SK-N-SH (cell line): ENCODE data around the gene CHST9. TPM values are rescaled to one million over a fixed set of nuclear protein-coding genes. Genes with fewer than 3 reads are reported as not detected.

Source experiments
- CTCF ChIA-PET: fragments of 300-600, 350-600 bp; formaldehyde crosslinking; extraction: SDS; loops from one replicate; lab custom pipeline; 2021; lab: Yijun Ruan, JAX
- POLR2A ChIA-PET: fragments of 350-600 bp; sonication (Branson Sonifier 250); formaldehyde crosslinking; extraction: SDS; loops from one replicate; lab custom pipeline; 2020; ENCODE audit warnings: antibody characterized with exemption, inconsistent platforms; lab: Yijun Ruan, JAX
- DNase-seq: peaks from one replicate; pipeline ENCODE4 v3.0.0; 2012
- H2AFZ ChIP-seq: fragments of 200-600 bp; sonication (generic); 2 replicates; pipeline ENCODE4 v1.8.1; 2016; ENCODE audit warnings: antibody characterized with exemption, mild to moderate bottlenecking, low read depth
- H3F3A ChIP-seq: fragments of 200-600 bp; sonication (generic); replicated peaks from 2 replicates; pipeline ENCODE3; 2016; ENCODE audit warnings: antibody characterized with exemption, mild to moderate bottlenecking; ENCODE audit not compliant: insufficient read depth
- H3K27ac ChIP-seq, 2 experiments: fragments of 200-500 bp in 1 of 2; fragments of 200-600 bp in 1 of 2; sonication (Bioruptor generic) in 1 of 2; sonication (generic), shearing (Covaris generic) in 1 of 2; 2 replicates each; pipeline versions ENCODE4 v1.5.1 to v1.6.1; 2014 to 2016; ENCODE audit warnings: low read depth in 2 of 2, inconsistent platforms in 1 of 2, low read length in 1 of 2, mild to moderate bottlenecking in 1 of 2, mixed read lengths in 1 of 2
- H3K27me3 ChIP-seq: fragments of 200-600 bp; sonication (generic), shearing (Covaris generic); 2 replicates; pipeline ENCODE4 v1.6.1; 2016; ENCODE audit warnings: mixed run types; ENCODE audit not compliant: insufficient read depth
- H3K36me3 ChIP-seq, 2 experiments: fragments of 200-500 bp in 1 of 2; fragments of 200-600 bp in 1 of 2; sonication (Bioruptor generic) in 1 of 2; sonication (generic) in 1 of 2; replicated peaks in 1 of 2; 2 replicates each; pipeline versions ENCODE3 to v1.5.1; 2014 to 2016; ENCODE audit warnings: low read length in 1 of 2, mild to moderate bottlenecking in 1 of 2; ENCODE audit not compliant: insufficient read depth in 2 of 2, control insufficient read depth in 1 of 2
- H3K4me1 ChIP-seq, 2 experiments: fragments of 200-500 bp in 1 of 2; fragments of 200-600 bp in 1 of 2; sonication (Bioruptor generic) in 1 of 2; sonication (generic), shearing (Covaris generic) in 1 of 2; 2 replicates each; pipeline versions ENCODE4 v1.5.1 to v1.6.1; 2014 to 2016; ENCODE audit warnings: low read depth in 1 of 2, low read length in 1 of 2, mixed run types in 1 of 2; ENCODE audit not compliant: insufficient read depth in 2 of 2, control insufficient read depth in 1 of 2
- H3K4me2 ChIP-seq: fragments of 200-600 bp; sonication (generic), shearing (Covaris generic); 2 replicates; pipeline ENCODE4 v1.6.1; 2017; ENCODE audit warnings: mixed run types
- H3K4me3 ChIP-seq, 2 experiments: fragments of 200-500 bp in 1 of 2; fragments of 200-600 bp in 1 of 2; sonication (Bioruptor generic) in 1 of 2; sonication (generic), shearing (Covaris generic) in 1 of 2; 2 replicates each; pipeline versions ENCODE4 v1.5.1 to v1.8.1; 2014 to 2016; ENCODE audit warnings: low read depth in 2 of 2, inconsistent platforms in 1 of 2, low read length in 1 of 2, mild to moderate bottlenecking in 1 of 2, mixed read lengths in 1 of 2, moderate library complexity in 1 of 2
- H3K79me2 ChIP-seq: fragments of 200-600 bp; sonication (generic); 2 replicates; pipeline ENCODE4 v1.8.1; 2017; ENCODE audit warnings: mild to moderate bottlenecking; ENCODE audit not compliant: insufficient read depth
- H3K9ac ChIP-seq: fragments of 200-600 bp; sonication (generic); 2 replicates; pipeline ENCODE4 v1.6.1; 2017; ENCODE audit warnings: mixed run types
- H3K9me2 ChIP-seq: fragments of 200-600 bp; sonication (generic); 2 replicates; pipeline ENCODE4 v1.6.1; 2017; ENCODE audit warnings: mixed run types
- H3K9me3 ChIP-seq: fragments of 200-600 bp; sonication (generic); 2 replicates; pipeline ENCODE4 v1.6.1; 2017; ENCODE audit warnings: mixed run types, mild to moderate bottlenecking, moderate library complexity
- H4K20me1 ChIP-seq: fragments of 200-600 bp; sonication (generic); 2 replicates; pipeline ENCODE4 v1.6.1; 2017; ENCODE audit warnings: mild to moderate bottlenecking, mixed run types; ENCODE audit not compliant: insufficient read depth
- EP300 ChIP-seq, 2 experiments: IDR thresholded peaks; 2 replicates each; pipeline versions ENCODE4 v1.4.0 to v1.6.1; 2012; ENCODE audit warnings: borderline replicate concordance in 1 of 2, low read depth in 1 of 2, low read length in 1 of 2
- FOSL2 ChIP-seq: IDR thresholded peaks from 2 replicates; pipeline ENCODE4 v1.4.0; 2012; ENCODE audit warnings: low read depth, mild to moderate bottlenecking, moderate library complexity, borderline replicate concordance
- FOXJ3 ChIP-seq: sonication (generic); formaldehyde crosslinking; IDR thresholded peaks from 2 replicates; pipeline ENCODE4 v1.5.1; 2020; ENCODE audit warnings: mild to moderate bottlenecking, missing genetic modification reagents
- GABPA ChIP-seq: IDR thresholded peaks from 2 replicates; pipeline ENCODE4 v1.4.0; 2012; ENCODE audit warnings: low read depth, mild to moderate bottlenecking
- NFIC ChIP-seq: IDR thresholded peaks from 2 replicates; pipeline ENCODE4 v1.4.0; 2012; ENCODE audit warnings: borderline replicate concordance
- POLR2AphosphoS5 ChIP-seq: IDR thresholded peaks from 2 replicates; pipeline ENCODE4 v1.6.1; 2012; ENCODE audit warnings: low read depth, low read length
- RFX5 ChIP-seq: IDR thresholded peaks from 2 replicates; pipeline ENCODE4 v1.6.1; 2012; ENCODE audit warnings: mild to moderate bottlenecking, improper control_type of control experiment, low read length
- TAF1 ChIP-seq: IDR thresholded peaks from 2 replicates; pipeline ENCODE4 v1.6.1; 2012; ENCODE audit warnings: low read depth, mild to moderate bottlenecking, low read length, moderate library complexity, borderline replicate concordance
- TEAD4 ChIP-seq: IDR thresholded peaks from 2 replicates; pipeline ENCODE4 v1.4.0; 2012; ENCODE audit warnings: mild to moderate bottlenecking, borderline replicate concordance; ENCODE audit not compliant: insufficient read depth
- YY1 ChIP-seq: IDR thresholded peaks from 2 replicates; pipeline ENCODE4 v1.4.0; 2012; ENCODE audit warnings: low read depth, mild to moderate bottlenecking
- WGBS: methylation state at CpG from one replicate; pipeline ENCODE4 v1.1.6; 2017; ENCODE audit warnings: low lambda C conversion rate; 5-methylcytosine and 5-hydroxymethylcytosine counted together
- polyA plus RNA-seq, 3 experiments: library from polyadenylated mRNA; depleted of rRNA; stranded (reverse); fragments of >200 nt; gene quantifications; 2 replicates each; pipeline ENCODE4 v1.2.3, GENCODE V29; 2012
- TF ChIP-seq, protein P1 (sequence below): IDR thresholded peaks from 2 replicates; pipeline ENCODE4 v1.4.0; 2012; ENCODE audit warnings: low read depth
- TF ChIP-seq, protein P2 (sequence below): fragments of 200-600 bp; sonication (generic); IDR thresholded peaks from 2 replicates; pipeline ENCODE4 v1.6.1; 2017; ENCODE audit warnings: antibody characterized with exemption, mild to moderate bottlenecking, moderate library complexity
- TF ChIP-seq, protein P3 (sequence below): IDR thresholded peaks from 2 replicates; pipeline ENCODE4 v1.4.0; 2012; ENCODE audit warnings: low read depth, borderline replicate concordance
- TF ChIP-seq, protein P4 (sequence below): IDR thresholded peaks from 2 replicates; pipeline ENCODE4; 2012

Gene CHST9
- polyA plus RNA-seq, 1 of the 3 experiments (the other 2 are of a cell fraction): not detected

DNA sequence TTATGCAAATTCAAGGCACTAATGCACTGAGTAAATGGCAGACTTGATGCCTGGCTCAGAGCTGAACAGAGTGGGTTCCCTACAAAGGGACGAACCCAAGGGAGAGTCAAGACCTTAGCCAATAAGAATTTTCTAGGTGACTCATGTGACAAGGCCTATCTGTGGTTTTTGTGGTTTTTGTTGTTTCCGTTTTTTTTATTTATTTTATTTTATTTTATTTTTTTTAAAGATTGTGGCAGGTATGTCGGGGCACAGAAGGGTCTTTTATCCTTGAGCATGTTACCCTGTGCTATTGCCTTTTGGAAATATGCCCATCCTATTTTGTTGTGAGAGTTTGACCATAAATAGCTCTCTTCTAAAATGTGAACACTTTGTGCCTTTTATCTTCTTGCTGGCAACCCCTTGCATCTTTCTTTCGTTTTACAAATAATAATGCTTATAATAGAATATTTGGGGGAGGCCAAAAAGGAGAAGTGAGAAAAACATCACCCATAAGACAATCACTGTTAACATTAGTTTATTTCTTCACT is 206.2 kb downstream of the CHST9 start:
- no peaks in the 10 kb centered on the region for H3K9me2 ChIP-seq
- H2AFZ ChIP-seq: no peak overlapping the region
- H3K27ac ChIP-seq: no peak overlapping the region
- H3K27me3 ChIP-seq: no peaks in the 10 kb centered on the region
- no peaks in the 10 kb centered on the region for H4K20me1 ChIP-seq
- H3K9ac ChIP-seq: no peak overlapping the region
- H3K9me3 ChIP-seq: no peaks in the 10 kb centered on the region
- CTCF ChIA-PET: no interaction called here
- peaks cover 0 to 9% of the 10 kb centered on the region in 2 experiments; a peak in 2 of 4 replicates for H3K4me1 ChIP-seq
- no peak overlapping the region for H3K4me2 ChIP-seq
- no peaks in the 10 kb centered on the region for H3K36me3 ChIP-seq
- TF ChIP-seq NFIC: no peak
- no peak for TF ChIP-seq TAF1
- no peak for TF ChIP-seq FOXJ3 (CRISPR knock-in tag)
- TF ChIP-seq, all 33 proteins: peak for 0
- no peaks in the 10 kb centered on the region for H3F3A ChIP-seq
- POLR2A ChIA-PET: no interaction called here
- no peak for DNase-seq
- no peaks in the 10 kb centered on the region for H3K79me2 ChIP-seq
- H3K4me3 ChIP-seq: no peak overlapping the region
- 25% methylated on average over 4 of the region's 4 CpGs for WGBS

DNA sequence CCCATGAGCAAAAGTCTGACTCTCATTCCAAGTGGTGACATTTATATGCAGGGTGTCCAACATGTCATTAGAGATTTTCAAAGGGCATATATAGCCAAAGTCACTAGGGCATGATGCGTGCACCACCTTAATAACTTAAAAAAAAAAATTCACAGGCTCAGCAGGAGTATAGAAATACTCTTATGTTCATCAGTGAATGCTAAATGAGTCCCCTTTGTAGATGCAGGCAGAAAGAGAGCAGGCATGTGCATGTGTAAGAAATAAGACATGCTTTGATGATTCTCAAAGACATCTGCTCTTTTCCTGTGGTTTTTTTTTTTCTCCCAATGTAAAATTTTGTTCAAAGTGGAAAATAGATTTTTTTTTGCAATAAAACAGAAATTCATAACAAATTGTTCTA is 207.3 kb downstream of the CHST9 start:
- no peak for DNase-seq
- H3K9ac ChIP-seq: no peak overlapping the region
- POLR2A ChIA-PET: no interaction called here
- no peak overlapping the region for H2AFZ ChIP-seq
- no peaks in the 10 kb centered on the region for H3F3A ChIP-seq
- H3K9me2 ChIP-seq: no peaks in the 10 kb centered on the region
- no peak overlapping the region for H3K4me2 ChIP-seq
- H3K27ac ChIP-seq: no peak overlapping the region
- 59% methylated on average over 1 of the region's 1 CpG for WGBS
- H3K4me3 ChIP-seq: no peak overlapping the region
- H3K9me3 ChIP-seq: no peaks in the 10 kb centered on the region
- H3K79me2 ChIP-seq: no peaks in the 10 kb centered on the region
- peaks cover 0 to 9% of the 10 kb centered on the region in 2 experiments; a peak in 2 of 4 replicates for H3K4me1 ChIP-seq
- H4K20me1 ChIP-seq: no peaks in the 10 kb centered on the region
- no peak for TF ChIP-seq TEAD4
- TF ChIP-seq, protein P1, sequence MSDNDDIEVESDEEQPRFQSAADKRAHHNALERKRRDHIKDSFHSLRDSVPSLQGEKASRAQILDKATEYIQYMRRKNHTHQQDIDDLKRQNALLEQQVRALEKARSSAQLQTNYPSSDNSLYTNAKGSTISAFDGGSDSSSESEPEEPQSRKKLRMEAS: no peak
- TF ChIP-seq TAF1: no peak
- TF ChIP-seq YY1: no peak
- TF ChIP-seq EP300 (IDR thresholded peaks at IDR 0.05; ENCODE audit: borderline replicate concordance in 1 of 2, low read depth in 1 of 2, low read length in 1 of 2): no peak
- TF ChIP-seq RFX5: no peak
- no peak for TF ChIP-seq FOSL2
- TF ChIP-seq GABPA: no peak
- TF ChIP-seq, protein P2, sequence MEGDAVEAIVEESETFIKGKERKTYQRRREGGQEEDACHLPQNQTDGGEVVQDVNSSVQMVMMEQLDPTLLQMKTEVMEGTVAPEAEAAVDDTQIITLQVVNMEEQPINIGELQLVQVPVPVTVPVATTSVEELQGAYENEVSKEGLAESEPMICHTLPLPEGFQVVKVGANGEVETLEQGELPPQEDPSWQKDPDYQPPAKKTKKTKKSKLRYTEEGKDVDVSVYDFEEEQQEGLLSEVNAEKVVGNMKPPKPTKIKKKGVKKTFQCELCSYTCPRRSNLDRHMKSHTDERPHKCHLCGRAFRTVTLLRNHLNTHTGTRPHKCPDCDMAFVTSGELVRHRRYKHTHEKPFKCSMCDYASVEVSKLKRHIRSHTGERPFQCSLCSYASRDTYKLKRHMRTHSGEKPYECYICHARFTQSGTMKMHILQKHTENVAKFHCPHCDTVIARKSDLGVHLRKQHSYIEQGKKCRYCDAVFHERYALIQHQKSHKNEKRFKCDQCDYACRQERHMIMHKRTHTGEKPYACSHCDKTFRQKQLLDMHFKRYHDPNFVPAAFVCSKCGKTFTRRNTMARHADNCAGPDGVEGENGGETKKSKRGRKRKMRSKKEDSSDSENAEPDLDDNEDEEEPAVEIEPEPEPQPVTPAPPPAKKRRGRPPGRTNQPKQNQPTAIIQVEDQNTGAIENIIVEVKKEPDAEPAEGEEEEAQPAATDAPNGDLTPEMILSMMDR: no peak
- no peak for TF ChIP-seq POLR2AphosphoS5
- TF ChIP-seq, protein P3, sequence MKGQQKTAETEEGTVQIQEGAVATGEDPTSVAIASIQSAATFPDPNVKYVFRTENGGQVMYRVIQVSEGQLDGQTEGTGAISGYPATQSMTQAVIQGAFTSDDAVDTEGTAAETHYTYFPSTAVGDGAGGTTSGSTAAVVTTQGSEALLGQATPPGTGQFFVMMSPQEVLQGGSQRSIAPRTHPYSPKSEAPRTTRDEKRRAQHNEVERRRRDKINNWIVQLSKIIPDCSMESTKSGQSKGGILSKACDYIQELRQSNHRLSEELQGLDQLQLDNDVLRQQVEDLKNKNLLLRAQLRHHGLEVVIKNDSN: no peak
- TF ChIP-seq, protein P4, sequence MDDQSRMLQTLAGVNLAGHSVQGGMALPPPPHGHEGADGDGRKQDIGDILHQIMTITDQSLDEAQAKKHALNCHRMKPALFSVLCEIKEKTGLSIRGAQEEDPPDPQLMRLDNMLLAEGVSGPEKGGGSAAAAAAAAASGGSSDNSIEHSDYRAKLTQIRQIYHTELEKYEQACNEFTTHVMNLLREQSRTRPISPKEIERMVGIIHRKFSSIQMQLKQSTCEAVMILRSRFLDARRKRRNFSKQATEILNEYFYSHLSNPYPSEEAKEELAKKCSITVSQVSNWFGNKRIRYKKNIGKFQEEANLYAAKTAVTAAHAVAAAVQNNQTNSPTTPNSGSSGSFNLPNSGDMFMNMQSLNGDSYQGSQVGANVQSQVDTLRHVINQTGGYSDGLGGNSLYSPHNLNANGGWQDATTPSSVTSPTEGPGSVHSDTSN: no peak
- TF ChIP-seq, all 33 proteins: peak for 0
- H3K36me3 ChIP-seq: no peaks in the 10 kb centered on the region
- H3K27me3 ChIP-seq: no peaks in the 10 kb centered on the region
- CTCF ChIA-PET: no interaction called here
